KMS-11 (cell line): ENCODE results near the gene ELK4.

ENCODE experiments used
- H2AFZ ChIP-seq: fragments of 200-600 bp; sonication (generic); 2 replicates; pipeline ENCODE4 v1.6.1; 2016; ENCODE audit warnings: antibody characterized with exemption, mixed run types, low read depth
- H3K27ac ChIP-seq: fragments of 200-600 bp; sonication (generic); 2 replicates; pipeline ENCODE4 v1.6.1; 2016; ENCODE audit warnings: mild to moderate bottlenecking, mixed run types
- H3K27me3 ChIP-seq: fragments of 200-600 bp; sonication (generic); 2 replicates; pipeline ENCODE4 v1.6.1; 2017; ENCODE audit warnings: mild to moderate bottlenecking, low read depth, mixed run types, moderate library complexity; ENCODE audit not compliant: insufficient read depth
- H3K36me3 ChIP-seq: fragments of 200-600 bp; sonication (generic); 2 replicates; pipeline ENCODE4 v1.6.1; 2017; ENCODE audit warnings: mild to moderate bottlenecking, mixed run types; ENCODE audit not compliant: insufficient read depth
- H3K4me1 ChIP-seq: fragments of 200-600 bp; sonication (generic); 2 replicates; pipeline ENCODE4 v1.6.1; 2016; ENCODE audit warnings: mild to moderate bottlenecking, low read depth, mixed run types; ENCODE audit not compliant: poor library complexity, severe bottlenecking
- H3K4me2 ChIP-seq: fragments of 200-600 bp; sonication (generic); 2 replicates; pipeline ENCODE4 v1.7.0; 2016; ENCODE audit warnings: mild to moderate bottlenecking, mixed run types
- H3K4me3 ChIP-seq: fragments of 200-600 bp; sonication (generic); IDR thresholded peaks from 2 replicates; pipeline ENCODE4 v1.6.1; 2017; ENCODE audit warnings: low read depth, low read length, mixed read lengths; ENCODE audit not compliant: insufficient read depth
- H3K79me2 ChIP-seq: fragments of 200-600 bp; sonication (generic); 2 replicates; pipeline ENCODE4 v1.6.1; 2016; ENCODE audit warnings: low read depth, mixed run types; ENCODE audit not compliant: insufficient read depth
- H3K9ac ChIP-seq: fragments of 200-600 bp; sonication (generic); 2 replicates; pipeline ENCODE4 v1.6.1; 2016; ENCODE audit warnings: mild to moderate bottlenecking, mixed run types
- H4K20me1 ChIP-seq: fragments of 200-600 bp; sonication (generic); 2 replicates; pipeline ENCODE4 v1.6.1; 2016; ENCODE audit warnings: mild to moderate bottlenecking, mixed run types; ENCODE audit not compliant: insufficient read depth
- TF ChIP-seq, protein P1 (sequence below): fragments of 200-600 bp; sonication (generic); conservative IDR thresholded peaks from 2 replicates; pipeline ENCODE4 v1.6.1; 2017; ENCODE audit warnings: low read depth, mild to moderate bottlenecking, antibody characterized with exemption, low read length, moderate library complexity, mixed read lengths

The ELK4 gene

GRCh38 chr1:205561501-205562203, 70.2 kb downstream of the ELK4 start:
- no peak overlapping the region for H3K4me3 ChIP-seq
- no peak overlapping the region for H2AFZ ChIP-seq
- H3K79me2 ChIP-seq, result no peaks in the 10 kb centered on the region
- H3K9ac ChIP-seq, result no peak overlapping the region
- H3K27ac ChIP-seq, result no peak overlapping the region
- H3K4me1 ChIP-seq, result no peaks in the 10 kb centered on the region
- H3K27me3 ChIP-seq, result 0 out of 2 replicates have a peak, but pooled peaks cover 4% of the 10 kb centered on the region
- H3K36me3 ChIP-seq, result no peaks in the 10 kb centered on the region
- TF ChIP-seq, protein P1, sequence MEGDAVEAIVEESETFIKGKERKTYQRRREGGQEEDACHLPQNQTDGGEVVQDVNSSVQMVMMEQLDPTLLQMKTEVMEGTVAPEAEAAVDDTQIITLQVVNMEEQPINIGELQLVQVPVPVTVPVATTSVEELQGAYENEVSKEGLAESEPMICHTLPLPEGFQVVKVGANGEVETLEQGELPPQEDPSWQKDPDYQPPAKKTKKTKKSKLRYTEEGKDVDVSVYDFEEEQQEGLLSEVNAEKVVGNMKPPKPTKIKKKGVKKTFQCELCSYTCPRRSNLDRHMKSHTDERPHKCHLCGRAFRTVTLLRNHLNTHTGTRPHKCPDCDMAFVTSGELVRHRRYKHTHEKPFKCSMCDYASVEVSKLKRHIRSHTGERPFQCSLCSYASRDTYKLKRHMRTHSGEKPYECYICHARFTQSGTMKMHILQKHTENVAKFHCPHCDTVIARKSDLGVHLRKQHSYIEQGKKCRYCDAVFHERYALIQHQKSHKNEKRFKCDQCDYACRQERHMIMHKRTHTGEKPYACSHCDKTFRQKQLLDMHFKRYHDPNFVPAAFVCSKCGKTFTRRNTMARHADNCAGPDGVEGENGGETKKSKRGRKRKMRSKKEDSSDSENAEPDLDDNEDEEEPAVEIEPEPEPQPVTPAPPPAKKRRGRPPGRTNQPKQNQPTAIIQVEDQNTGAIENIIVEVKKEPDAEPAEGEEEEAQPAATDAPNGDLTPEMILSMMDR, result no peak
- no peak overlapping the region for H3K4me2 ChIP-seq
- no peaks in the 10 kb centered on the region for H4K20me1 ChIP-seq
